HEK293 (cell line): ENCODE data around the gene ZNF561.

Experiments used
- GLI4 ChIP-seq: fragments of 450-650 bp; formaldehyde crosslinking; IDR thresholded peaks from 2 replicates; pipeline ENCODE4 v1.5.1; 2016; ENCODE audit warnings: missing biosample characterization, missing genetic modification characterization
- IKZF3 ChIP-seq: fragments of 450-650 bp; IDR thresholded peaks from 2 replicates; pipeline ENCODE4 v1.5.0; 2018; ENCODE audit warnings: missing biosample characterization, mild to moderate bottlenecking, missing genetic modification characterization, moderate library complexity
- KLF16 ChIP-seq: fragments of 450-650 bp; formaldehyde crosslinking; IDR thresholded peaks from 2 replicates; pipeline ENCODE4 v1.5.1; 2017; ENCODE audit warnings: missing biosample characterization, missing genetic modification characterization
- YY2 ChIP-seq: fragments of 450-650 bp; formaldehyde crosslinking; IDR thresholded peaks from 2 replicates; pipeline ENCODE4 v1.5.1; 2016; ENCODE audit warnings: missing biosample characterization, missing genetic modification characterization
- ZBTB48 ChIP-seq: fragments of 450-650 bp; formaldehyde crosslinking; IDR thresholded peaks from 2 replicates; pipeline ENCODE4 v1.5.1; 2016; ENCODE audit warnings: missing biosample characterization, missing genetic modification characterization
- ZFHX2 ChIP-seq: fragments of 450-650 bp; formaldehyde crosslinking; conservative IDR thresholded peaks from 2 replicates; pipeline ENCODE4 v1.5.1; 2016; ENCODE audit warnings: missing biosample characterization, missing genetic modification characterization
- ZNF223 ChIP-seq: fragments of 450-650 bp; formaldehyde crosslinking; IDR thresholded peaks from 2 replicates; pipeline ENCODE4 v1.5.1; 2016; ENCODE audit warnings: missing biosample characterization, missing genetic modification characterization
- ZNF23 ChIP-seq: fragments of 450-650 bp; formaldehyde crosslinking; IDR thresholded peaks from 2 replicates; pipeline ENCODE4 v1.5.1; 2016; ENCODE audit warnings: missing biosample characterization, missing genetic modification characterization, borderline replicate concordance
- ZNF366 ChIP-seq: fragments of 450-650 bp; formaldehyde crosslinking; conservative IDR thresholded peaks from 2 replicates; pipeline ENCODE4 v1.5.1; 2016; ENCODE audit warnings: missing biosample characterization, missing genetic modification characterization
- ZNF391 ChIP-seq: fragments of 450-650 bp; formaldehyde crosslinking; IDR thresholded peaks from 2 replicates; pipeline ENCODE4 v1.5.1; 2016; ENCODE audit warnings: low read depth, missing biosample characterization, missing genetic modification characterization, borderline replicate concordance
- ZNF529 ChIP-seq: fragments of 450-650 bp; formaldehyde crosslinking; IDR thresholded peaks from 2 replicates; pipeline ENCODE4 v1.5.1; 2017; ENCODE audit warnings: missing genetic modification characterization, missing biosample characterization; ENCODE audit not compliant: insufficient replicate concordance
- ZNF660 ChIP-seq: fragments of 450-650 bp; IDR thresholded peaks from 2 replicates; pipeline ENCODE4 v1.5.1; 2018; ENCODE audit warnings: missing biosample characterization, mild to moderate bottlenecking, missing genetic modification characterization
- ZNF830 ChIP-seq: fragments of 450-650 bp; IDR thresholded peaks from 2 replicates; pipeline ENCODE4 v1.5.0; 2018; ENCODE audit warnings: missing biosample characterization, missing genetic modification characterization, low read depth, mild to moderate bottlenecking, moderate library complexity
- TF ChIP-seq, protein P1 (sequence below): sonication (generic); formaldehyde crosslinking; IDR thresholded peaks from 2 replicates; pipeline ENCODE4 v1.8.1; 2022; ENCODE audit warnings: mild to moderate bottlenecking, moderate library complexity, missing genetic modification reagents
- TF ChIP-seq, protein P2 (sequence below): fragments of 450-650 bp; formaldehyde crosslinking; IDR thresholded peaks from 2 replicates; pipeline ENCODE4 v1.5.1; 2016; ENCODE audit warnings: missing biosample characterization, missing genetic modification characterization
- TF ChIP-seq, protein P3 (sequence below): fragments of 450-650 bp; formaldehyde crosslinking; IDR thresholded peaks from 2 replicates; pipeline ENCODE4 v1.5.1; 2016; ENCODE audit warnings: missing biosample characterization, missing genetic modification characterization, low read depth
- TF ChIP-seq, protein P4 (sequence below): fragments of 450-650 bp; formaldehyde crosslinking; IDR thresholded peaks from 2 replicates; pipeline ENCODE4 v1.5.1; 2016; ENCODE audit warnings: missing biosample characterization, missing genetic modification characterization
- TF ChIP-seq, protein P5 (sequence below): fragments of 450-650 bp; formaldehyde crosslinking; optimal IDR thresholded peaks from 2 replicates; pipeline ENCODE3; 2016; ENCODE audit warnings: missing biosample characterization, mild to moderate bottlenecking, missing genetic modification characterization
- TF ChIP-seq, protein P6 (sequence below): fragments of 450-650 bp; formaldehyde crosslinking; IDR thresholded peaks from 2 replicates; pipeline ENCODE4 v1.5.1; 2017; ENCODE audit warnings: missing biosample characterization, missing genetic modification characterization
- TF ChIP-seq, protein P7 (sequence below): fragments of 450-650 bp; formaldehyde crosslinking; IDR thresholded peaks from 2 replicates; pipeline ENCODE4 v1.5.1; 2016; ENCODE audit warnings: missing biosample characterization, missing genetic modification characterization

ZNF561 gene

DNA sequence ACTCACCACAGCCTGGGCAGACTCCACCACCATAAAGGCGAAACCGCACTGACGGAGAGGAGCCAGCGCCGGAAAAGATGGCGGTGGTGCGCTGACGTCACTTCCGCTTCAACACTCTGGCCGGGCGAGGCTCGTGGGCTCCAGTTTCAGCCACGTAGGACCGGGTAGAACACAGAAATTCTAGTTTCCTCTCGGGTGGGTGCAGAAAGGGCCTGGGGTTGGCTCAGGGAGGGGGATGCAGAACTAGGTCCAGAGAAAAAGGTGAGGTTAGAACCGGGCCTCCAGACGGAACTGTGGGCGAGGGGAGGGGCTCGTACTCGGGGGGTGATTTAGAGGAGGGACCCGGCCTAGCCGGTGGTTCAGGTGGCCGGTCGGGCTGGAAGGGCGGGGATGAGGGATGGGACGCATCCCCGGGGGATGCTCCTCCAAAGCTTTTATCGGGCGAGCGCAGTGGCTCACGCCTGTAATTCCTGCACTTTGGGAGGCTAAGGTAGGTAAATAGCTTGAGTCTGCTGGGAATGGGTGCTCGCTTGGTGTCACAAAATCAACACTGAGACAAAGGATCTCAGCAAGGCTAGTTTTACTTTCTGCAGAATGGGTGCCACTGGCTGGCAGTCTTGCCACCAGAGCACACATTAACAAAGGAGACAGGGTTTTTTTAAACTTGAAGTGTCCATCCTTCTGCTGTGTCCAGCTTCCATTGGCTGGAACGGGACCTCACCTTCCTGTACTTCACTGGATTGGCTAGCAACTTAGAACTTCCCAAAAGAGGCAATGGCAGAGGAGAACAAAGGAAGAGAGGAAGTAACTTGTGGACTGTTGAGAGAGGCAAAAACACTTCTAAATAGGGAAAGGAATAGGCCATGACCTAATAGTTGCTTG lies at the start of gene ZNF561 (continued):
- no peak for TF ChIP-seq ZNF23 (tag by site-specific recombination)
- no peak; the same call in none of the 2 replicates for TF ChIP-seq ZNF660 (tag by site-specific recombination)
- TF ChIP-seq ZNF529 (tag by site-specific recombination), result no peak
- TF ChIP-seq ZNF366 (tag by site-specific recombination), result no peak
- TF ChIP-seq, protein P1, sequence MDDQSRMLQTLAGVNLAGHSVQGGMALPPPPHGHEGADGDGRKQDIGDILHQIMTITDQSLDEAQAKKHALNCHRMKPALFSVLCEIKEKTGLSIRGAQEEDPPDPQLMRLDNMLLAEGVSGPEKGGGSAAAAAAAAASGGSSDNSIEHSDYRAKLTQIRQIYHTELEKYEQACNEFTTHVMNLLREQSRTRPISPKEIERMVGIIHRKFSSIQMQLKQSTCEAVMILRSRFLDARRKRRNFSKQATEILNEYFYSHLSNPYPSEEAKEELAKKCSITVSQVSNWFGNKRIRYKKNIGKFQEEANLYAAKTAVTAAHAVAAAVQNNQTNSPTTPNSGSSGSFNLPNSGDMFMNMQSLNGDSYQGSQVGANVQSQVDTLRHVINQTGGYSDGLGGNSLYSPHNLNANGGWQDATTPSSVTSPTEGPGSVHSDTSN, result no peak
- TF ChIP-seq, protein P2, sequence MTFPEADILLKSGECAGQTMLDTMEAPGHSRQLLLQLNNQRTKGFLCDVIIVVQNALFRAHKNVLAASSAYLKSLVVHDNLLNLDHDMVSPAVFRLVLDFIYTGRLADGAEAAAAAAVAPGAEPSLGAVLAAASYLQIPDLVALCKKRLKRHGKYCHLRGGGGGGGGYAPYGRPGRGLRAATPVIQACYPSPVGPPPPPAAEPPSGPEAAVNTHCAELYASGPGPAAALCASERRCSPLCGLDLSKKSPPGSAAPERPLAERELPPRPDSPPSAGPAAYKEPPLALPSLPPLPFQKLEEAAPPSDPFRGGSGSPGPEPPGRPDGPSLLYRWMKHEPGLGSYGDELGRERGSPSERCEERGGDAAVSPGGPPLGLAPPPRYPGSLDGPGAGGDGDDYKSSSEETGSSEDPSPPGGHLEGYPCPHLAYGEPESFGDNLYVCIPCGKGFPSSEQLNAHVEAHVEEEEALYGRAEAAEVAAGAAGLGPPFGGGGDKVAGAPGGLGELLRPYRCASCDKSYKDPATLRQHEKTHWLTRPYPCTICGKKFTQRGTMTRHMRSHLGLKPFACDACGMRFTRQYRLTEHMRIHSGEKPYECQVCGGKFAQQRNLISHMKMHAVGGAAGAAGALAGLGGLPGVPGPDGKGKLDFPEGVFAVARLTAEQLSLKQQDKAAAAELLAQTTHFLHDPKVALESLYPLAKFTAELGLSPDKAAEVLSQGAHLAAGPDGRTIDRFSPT (tag by site-specific recombination), result no peak
- TF ChIP-seq YY2 (tag by site-specific recombination), result peak; percentile 94
- TF ChIP-seq, protein P3, sequence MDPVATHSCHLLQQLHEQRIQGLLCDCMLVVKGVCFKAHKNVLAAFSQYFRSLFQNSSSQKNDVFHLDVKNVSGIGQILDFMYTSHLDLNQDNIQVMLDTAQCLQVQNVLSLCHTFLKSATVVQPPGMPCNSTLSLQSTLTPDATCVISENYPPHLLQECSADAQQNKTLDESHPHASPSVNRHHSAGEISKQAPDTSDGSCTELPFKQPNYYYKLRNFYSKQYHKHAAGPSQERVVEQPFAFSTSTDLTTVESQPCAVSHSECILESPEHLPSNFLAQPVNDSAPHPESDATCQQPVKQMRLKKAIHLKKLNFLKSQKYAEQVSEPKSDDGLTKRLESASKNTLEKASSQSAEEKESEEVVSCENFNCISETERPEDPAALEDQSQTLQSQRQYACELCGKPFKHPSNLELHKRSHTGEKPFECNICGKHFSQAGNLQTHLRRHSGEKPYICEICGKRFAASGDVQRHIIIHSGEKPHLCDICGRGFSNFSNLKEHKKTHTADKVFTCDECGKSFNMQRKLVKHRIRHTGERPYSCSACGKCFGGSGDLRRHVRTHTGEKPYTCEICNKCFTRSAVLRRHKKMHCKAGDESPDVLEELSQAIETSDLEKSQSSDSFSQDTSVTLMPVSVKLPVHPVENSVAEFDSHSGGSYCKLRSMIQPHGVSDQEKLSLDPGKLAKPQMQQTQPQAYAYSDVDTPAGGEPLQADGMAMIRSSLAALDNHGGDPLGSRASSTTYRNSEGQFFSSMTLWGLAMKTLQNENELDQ, result no peak
- TF ChIP-seq, protein P4, sequence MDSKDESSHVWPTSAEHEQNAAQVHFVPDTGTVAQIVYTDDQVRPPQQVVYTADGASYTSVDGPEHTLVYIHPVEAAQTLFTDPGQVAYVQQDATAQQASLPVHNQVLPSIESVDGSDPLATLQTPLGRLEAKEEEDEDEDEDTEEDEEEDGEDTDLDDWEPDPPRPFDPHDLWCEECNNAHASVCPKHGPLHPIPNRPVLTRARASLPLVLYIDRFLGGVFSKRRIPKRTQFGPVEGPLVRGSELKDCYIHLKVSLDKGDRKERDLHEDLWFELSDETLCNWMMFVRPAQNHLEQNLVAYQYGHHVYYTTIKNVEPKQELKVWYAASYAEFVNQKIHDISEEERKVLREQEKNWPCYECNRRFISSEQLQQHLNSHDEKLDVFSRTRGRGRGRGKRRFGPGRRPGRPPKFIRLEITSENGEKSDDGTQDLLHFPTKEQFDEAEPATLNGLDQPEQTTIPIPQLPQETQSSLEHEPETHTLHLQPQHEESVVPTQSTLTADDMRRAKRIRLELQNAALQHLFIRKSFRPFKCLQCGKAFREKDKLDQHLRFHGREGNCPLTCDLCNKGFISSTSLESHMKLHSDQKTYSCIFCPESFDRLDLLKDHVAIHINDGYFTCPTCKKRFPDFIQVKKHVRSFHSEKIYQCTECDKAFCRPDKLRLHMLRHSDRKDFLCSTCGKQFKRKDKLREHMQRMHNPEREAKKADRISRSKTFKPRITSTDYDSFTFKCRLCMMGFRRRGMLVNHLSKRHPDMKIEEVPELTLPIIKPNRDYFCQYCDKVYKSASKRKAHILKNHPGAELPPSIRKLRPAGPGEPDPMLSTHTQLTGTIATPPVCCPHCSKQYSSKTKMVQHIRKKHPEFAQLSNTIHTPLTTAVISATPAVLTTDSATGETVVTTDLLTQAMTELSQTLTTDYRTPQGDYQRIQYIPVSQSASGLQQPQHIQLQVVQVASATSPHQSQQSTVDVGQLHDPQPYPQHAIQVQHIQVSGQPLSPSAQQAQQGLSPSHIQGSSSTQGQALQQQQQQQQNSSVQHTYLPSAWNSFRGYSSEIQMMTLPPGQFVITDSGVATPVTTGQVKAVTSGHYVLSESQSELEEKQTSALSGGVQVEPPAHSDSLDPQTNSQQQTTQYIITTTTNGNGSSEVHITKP (tag by site-specific recombination), result peak; percentile 75
- TF ChIP-seq, protein P5, sequence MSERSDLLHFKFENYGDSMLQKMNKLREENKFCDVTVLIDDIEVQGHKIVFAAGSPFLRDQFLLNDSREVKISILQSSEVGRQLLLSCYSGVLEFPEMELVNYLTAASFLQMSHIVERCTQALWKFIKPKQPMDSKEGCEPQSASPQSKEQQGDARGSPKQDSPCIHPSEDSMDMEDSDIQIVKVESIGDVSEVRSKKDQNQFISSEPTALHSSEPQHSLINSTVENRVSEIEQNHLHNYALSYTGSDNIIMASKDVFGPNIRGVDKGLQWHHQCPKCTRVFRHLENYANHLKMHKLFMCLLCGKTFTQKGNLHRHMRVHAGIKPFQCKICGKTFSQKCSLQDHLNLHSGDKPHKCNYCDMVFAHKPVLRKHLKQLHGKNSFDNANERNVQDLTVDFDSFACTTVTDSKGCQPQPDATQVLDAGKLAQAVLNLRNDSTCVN (tag by site-specific recombination), result peak; percentile 40
- TF ChIP-seq, protein P6, sequence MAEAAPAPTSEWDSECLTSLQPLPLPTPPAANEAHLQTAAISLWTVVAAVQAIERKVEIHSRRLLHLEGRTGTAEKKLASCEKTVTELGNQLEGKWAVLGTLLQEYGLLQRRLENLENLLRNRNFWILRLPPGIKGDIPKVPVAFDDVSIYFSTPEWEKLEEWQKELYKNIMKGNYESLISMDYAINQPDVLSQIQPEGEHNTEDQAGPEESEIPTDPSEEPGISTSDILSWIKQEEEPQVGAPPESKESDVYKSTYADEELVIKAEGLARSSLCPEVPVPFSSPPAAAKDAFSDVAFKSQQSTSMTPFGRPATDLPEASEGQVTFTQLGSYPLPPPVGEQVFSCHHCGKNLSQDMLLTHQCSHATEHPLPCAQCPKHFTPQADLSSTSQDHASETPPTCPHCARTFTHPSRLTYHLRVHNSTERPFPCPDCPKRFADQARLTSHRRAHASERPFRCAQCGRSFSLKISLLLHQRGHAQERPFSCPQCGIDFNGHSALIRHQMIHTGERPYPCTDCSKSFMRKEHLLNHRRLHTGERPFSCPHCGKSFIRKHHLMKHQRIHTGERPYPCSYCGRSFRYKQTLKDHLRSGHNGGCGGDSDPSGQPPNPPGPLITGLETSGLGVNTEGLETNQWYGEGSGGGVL, result no peak
- TF ChIP-seq ZBTB48 (tag by site-specific recombination), result no peak
- peak; percentile 85; the same call in 1 of the 2 replicates for TF ChIP-seq ZNF391
- peak; percentile 50; the same call in 1 of the 2 replicates for TF ChIP-seq ZFHX2 (tag by site-specific recombination)
- TF ChIP-seq KLF16 (tag by site-specific recombination), result peak; percentile 87
- no peak for TF ChIP-seq ZNF830 (tag by site-specific recombination)
- TF ChIP-seq IKZF3 (tag by site-specific recombination), result peak; percentile 46; the same call in 1 of the 2 replicates
- TF ChIP-seq, protein P7, sequence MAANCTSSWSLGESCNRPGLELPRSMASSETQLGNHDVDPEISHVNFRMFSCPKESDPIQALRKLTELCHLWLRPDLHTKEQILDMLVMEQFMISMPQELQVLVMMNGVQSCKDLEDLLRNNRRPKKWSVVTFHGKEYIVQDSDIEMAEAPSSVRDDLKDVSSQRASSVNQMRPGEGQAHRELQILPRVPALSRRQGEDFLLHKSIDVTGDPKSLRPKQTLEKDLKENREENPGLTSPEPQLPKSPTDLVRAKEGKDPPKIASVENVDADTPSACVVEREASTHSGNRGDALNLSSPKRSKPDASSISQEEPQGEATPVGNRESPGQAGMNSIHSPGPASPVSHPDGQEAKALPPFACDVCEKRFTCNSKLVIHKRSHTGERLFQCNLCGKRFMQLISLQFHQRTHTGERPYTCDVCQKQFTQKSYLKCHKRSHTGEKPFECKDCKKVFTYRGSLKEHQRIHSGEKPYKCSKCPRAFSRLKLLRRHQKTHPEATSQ (tag by site-specific recombination), result no peak
- peak; percentile 78; the same call in 1 of the 2 replicates for TF ChIP-seq GLI4 (tag by site-specific recombination)
- TF ChIP-seq ZNF223 (tag by site-specific recombination), result no peak
